HEK293 (cell line): ENCODE measurements around the gene CLDN19.
A peak's percentile ranks its signal among the peaks of the same experiment; 100 is the strongest.

Source experiments
- CTCF ChIA-PET: fragments of 350-600 bp; formaldehyde crosslinking; extraction: SDS; loops from one replicate; lab custom pipeline; 2021; ENCODE audit warnings: antibody characterized with exemption; lab: Yijun Ruan, JAX
- POLR2A ChIA-PET: fragments of 300-600 bp; formaldehyde crosslinking; extraction: SDS; loops from one replicate; lab custom pipeline; 2020; ENCODE audit warnings: antibody characterized with exemption, inconsistent platforms; lab: Yijun Ruan, JAX
- H3K27ac ChIP-seq: fragments of 200-500 bp; sonication (Bioruptor generic); 2 replicates; pipeline ENCODE4 v1.5.1; 2014; ENCODE audit warnings: low read depth, low read length, control low read depth, inconsistent platforms; ENCODE audit errors: extremely low read depth
- H3K36me3 ChIP-seq, 2 experiments: fragments of 200-500 bp in 1 of 2; sonication (Bioruptor generic) in 1 of 2; 1 replicate in 1 of 2; 2 replicates in 1 of 2; pipeline ENCODE4 v1.5.1; 2014 to 2017; ENCODE audit warnings: inconsistent platforms in 2 of 2, low read length in 2 of 2; ENCODE audit not compliant: control insufficient read depth in 2 of 2, insufficient read depth in 1 of 2
- H3K4me1 ChIP-seq: fragments of 200-500 bp; sonication (Bioruptor generic); 2 replicates; pipeline ENCODE4 v1.5.1; 2014; ENCODE audit warnings: mild to moderate bottlenecking, low read length, inconsistent platforms; ENCODE audit not compliant: control insufficient read depth, insufficient read depth
- H3K4me3 ChIP-seq: 2 replicates; pipeline ENCODE4 v1.5.1; 2011; ENCODE audit warnings: low read depth, mild to moderate bottlenecking, control low read depth, low read length, moderate library complexity
- H3K9me3 ChIP-seq: fragments of 200-500 bp; sonication (Bioruptor generic); 2 replicates; pipeline ENCODE4 v1.5.1; 2014; ENCODE audit warnings: low read depth, low read length, inconsistent platforms; ENCODE audit not compliant: control insufficient read depth, insufficient read depth
- GLIS2 ChIP-seq: fragments of 450-650 bp; formaldehyde crosslinking; IDR thresholded peaks from 2 replicates; pipeline ENCODE4 v1.5.1; 2016; ENCODE audit warnings: missing biosample characterization, missing genetic modification characterization
- KLF9 ChIP-seq: fragments of 450-650 bp; formaldehyde crosslinking; IDR thresholded peaks from 2 replicates; pipeline ENCODE4 v1.5.1; 2016; ENCODE audit warnings: missing biosample characterization, missing genetic modification characterization, low read depth
- SP3 ChIP-seq: fragments of 450-650 bp; formaldehyde crosslinking; IDR thresholded peaks from 2 replicates; pipeline ENCODE4 v1.5.1; 2016; ENCODE audit warnings: missing biosample characterization, missing genetic modification characterization
- ZNF140 ChIP-seq: fragments of 450-650 bp; formaldehyde crosslinking; IDR thresholded peaks from 2 replicates; pipeline ENCODE4 v1.5.1; 2016; ENCODE audit warnings: missing biosample characterization, missing genetic modification characterization
- ZNF223 ChIP-seq: fragments of 450-650 bp; formaldehyde crosslinking; IDR thresholded peaks from 2 replicates; pipeline ENCODE4 v1.5.1; 2016; ENCODE audit warnings: missing biosample characterization, missing genetic modification characterization
- ZNF274 ChIP-seq, 2 experiments: fragments of 200-500 bp in 1 of 2; fragments of 450-650 bp in 1 of 2; sonication (Bioruptor generic) in 1 of 2; formaldehyde crosslinking in 1 of 2; IDR thresholded peaks; 2 replicates each; pipeline versions ENCODE4 v1.5.1 to v1.6.1; 2014 to 2016; ENCODE audit warnings: borderline replicate concordance in 1 of 2, inconsistent platforms in 1 of 2, low read length in 1 of 2, missing biosample characterization in 1 of 2, missing genetic modification characterization in 1 of 2
- ZNF624 ChIP-seq: fragments of 450-650 bp; formaldehyde crosslinking; IDR thresholded peaks from 2 replicates; pipeline ENCODE4 v1.5.1; 2017; ENCODE audit warnings: missing biosample characterization, missing genetic modification characterization
- ZNF791 ChIP-seq: fragments of 450-650 bp; formaldehyde crosslinking; IDR thresholded peaks from 2 replicates; pipeline ENCODE4 v1.5.1; 2016; ENCODE audit warnings: missing biosample characterization, missing genetic modification characterization
- TF ChIP-seq, protein P1 (sequence below): fragments of 450-650 bp; formaldehyde crosslinking; IDR thresholded peaks from 2 replicates; pipeline ENCODE4 v1.5.1; 2016; ENCODE audit warnings: missing biosample characterization, missing genetic modification characterization
- TF ChIP-seq, protein P2 (sequence below): fragments of 450-650 bp; formaldehyde crosslinking; IDR thresholded peaks from 2 replicates; pipeline ENCODE4 v1.5.1; 2016; ENCODE audit warnings: missing biosample characterization, missing genetic modification characterization
- TF ChIP-seq, protein P3 (sequence below): fragments of 450-650 bp; formaldehyde crosslinking; IDR thresholded peaks from 2 replicates; pipeline ENCODE4 v1.5.1; 2016; ENCODE audit warnings: missing biosample characterization, missing genetic modification characterization
- TF ChIP-seq, protein P4 (sequence below): fragments of 450-650 bp; formaldehyde crosslinking; optimal IDR thresholded peaks from 2 replicates; pipeline ENCODE3; 2016; ENCODE audit warnings: missing biosample characterization, mild to moderate bottlenecking, missing genetic modification characterization
- TF ChIP-seq, protein P5 (sequence below): fragments of 450-650 bp; formaldehyde crosslinking; IDR thresholded peaks from 2 replicates; pipeline ENCODE4 v1.5.1; 2017; ENCODE audit warnings: missing biosample characterization, missing genetic modification characterization
- TF ChIP-seq, protein P6 (sequence below): fragments of 450-650 bp; formaldehyde crosslinking; IDR thresholded peaks from 2 replicates; pipeline ENCODE4 v1.5.1; 2016; ENCODE audit warnings: missing biosample characterization, missing genetic modification characterization
- TF ChIP-seq, protein P7 (sequence below): fragments of 450-650 bp; formaldehyde crosslinking; IDR thresholded peaks from 2 replicates; pipeline ENCODE4 v1.5.1; 2016; ENCODE audit warnings: missing biosample characterization, missing genetic modification characterization

Gene CLDN19

DNA sequence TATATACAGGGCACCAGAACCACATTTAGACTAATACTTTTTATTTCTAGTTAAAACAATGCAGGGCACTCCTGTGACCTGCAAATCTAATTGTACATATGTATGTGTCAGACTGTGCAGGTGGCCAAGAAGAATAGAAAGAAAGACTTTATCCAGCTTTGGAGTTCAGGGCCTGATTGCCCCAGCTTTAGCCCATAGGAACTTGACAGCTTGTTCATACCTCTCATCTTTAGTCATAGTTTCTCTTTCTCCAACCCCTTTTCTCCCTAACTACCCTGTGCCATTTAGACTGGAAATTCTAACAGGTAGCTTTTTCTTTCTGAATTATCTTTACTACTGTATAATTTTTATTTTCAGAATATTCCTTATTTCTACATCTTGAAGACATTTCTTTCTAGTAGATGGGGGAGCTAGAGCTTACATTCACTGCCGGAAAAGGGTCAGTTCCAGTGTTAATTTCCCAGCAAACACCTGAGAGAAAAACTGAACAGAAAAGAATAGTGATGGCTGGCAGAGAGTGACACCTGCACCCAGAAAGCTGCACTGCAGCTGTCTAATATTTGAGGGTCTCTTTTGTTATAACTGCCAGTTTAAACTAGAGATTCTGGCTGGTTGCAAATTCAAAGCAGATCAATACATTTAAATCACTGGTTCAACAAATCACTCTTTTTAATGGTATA lies 49.4 kb downstream of the CLDN19 start:
- peaks cover 3 to 82% of the 10 kb centered on the region in 2 experiments; a peak in 2 of 3 replicates for H3K36me3 ChIP-seq

DNA sequence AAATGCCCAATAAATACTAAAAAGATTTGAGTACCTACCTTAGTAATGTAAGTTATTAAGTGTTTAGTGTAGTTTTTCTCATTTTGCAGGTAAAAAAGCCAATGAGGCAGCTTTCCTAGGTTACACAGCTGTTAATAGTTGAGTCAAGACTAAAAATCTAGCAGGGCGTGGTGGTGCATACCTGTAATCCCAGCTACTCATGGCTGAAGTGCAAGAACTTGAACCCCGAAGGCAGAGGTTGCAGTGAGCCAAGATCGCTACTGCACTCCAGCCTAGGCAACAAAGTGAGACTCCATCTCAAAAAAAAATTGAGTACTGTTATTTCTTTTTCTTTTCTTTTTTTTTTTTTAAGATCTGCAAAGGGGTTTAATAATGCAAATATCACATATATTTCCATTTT lies 50.1 kb downstream of the CLDN19 start:
- ChIA-PET POLR2A (interaction anchor here (1.6 to 2.9 kb wide), 2 partner anchors 8 to 77 kb away, joined by 5 to 19 read pairs; partner anchors contain the start of genes C1orf50, P3H1 and YBX1), CTCF (no interaction called here)
- H3K4me3 ChIP-seq: no peak overlapping the region
- H3K4me1 ChIP-seq: peaks cover 30% of the 10 kb centered on the region
- no peak overlapping the region for H3K27ac ChIP-seq
- peaks cover 3 to 82% of the 10 kb centered on the region in 2 experiments; a peak in 2 of 3 replicates for H3K36me3 ChIP-seq
- TF ChIP-seq, protein P1, sequence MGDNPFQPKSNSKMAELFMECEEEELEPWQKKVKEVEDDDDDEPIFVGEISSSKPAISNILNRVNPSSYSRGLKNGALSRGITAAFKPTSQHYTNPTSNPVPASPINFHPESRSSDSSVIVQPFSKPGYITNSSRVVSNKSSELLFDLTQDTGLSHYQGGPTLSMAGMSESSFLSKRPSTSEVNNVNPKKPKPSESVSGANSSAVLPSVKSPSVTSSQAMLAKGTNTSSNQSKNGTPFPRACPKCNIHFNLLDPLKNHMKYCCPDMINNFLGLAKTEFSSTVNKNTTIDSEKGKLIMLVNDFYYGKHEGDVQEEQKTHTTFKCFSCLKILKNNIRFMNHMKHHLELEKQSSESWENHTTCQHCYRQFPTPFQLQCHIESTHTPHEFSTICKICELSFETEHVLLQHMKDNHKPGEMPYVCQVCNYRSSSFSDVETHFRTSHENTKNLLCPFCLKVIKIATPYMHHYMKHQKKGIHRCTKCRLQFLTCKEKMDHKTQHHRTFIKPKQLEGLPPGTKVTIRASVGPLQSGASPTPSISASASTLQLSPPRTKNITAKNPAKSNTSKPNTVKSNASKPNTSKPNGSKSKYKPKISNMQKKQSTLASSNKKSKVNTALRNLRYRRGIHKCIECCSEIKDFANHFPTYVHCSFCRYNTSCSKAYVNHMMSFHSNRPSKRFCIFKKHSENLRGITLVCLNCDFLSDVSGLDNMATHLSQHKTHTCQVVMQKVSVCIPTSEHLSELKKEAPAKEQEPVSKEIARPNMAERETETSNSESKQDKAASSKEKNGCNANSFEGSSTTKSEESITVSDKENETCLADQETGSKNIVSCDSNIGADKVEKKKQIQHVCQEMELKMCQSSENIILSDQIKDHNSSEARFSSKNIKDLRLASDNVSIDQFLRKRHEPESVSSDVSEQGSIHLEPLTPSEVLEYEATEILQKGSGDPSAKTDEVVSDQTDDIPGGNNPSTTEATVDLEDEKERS (tag by site-specific recombination): no peak
- TF ChIP-seq ZNF624 (tag by site-specific recombination) (no peak), ZNF140 (no peak), GLIS2 (no peak), ZNF274 (IDR thresholded peaks at IDR 0.05; ENCODE audit: low read length) (no peak), ZNF274 (tag by site-specific recombination; IDR thresholded peaks at IDR 0.05; ENCODE audit: borderline replicate concordance) (no peak)
- TF ChIP-seq, protein P2, sequence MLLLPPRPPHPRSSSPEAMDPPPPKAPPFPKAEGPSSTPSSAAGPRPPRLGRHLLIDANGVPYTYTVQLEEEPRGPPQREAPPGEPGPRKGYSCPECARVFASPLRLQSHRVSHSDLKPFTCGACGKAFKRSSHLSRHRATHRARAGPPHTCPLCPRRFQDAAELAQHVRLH: no peak
- TF ChIP-seq, protein P3, sequence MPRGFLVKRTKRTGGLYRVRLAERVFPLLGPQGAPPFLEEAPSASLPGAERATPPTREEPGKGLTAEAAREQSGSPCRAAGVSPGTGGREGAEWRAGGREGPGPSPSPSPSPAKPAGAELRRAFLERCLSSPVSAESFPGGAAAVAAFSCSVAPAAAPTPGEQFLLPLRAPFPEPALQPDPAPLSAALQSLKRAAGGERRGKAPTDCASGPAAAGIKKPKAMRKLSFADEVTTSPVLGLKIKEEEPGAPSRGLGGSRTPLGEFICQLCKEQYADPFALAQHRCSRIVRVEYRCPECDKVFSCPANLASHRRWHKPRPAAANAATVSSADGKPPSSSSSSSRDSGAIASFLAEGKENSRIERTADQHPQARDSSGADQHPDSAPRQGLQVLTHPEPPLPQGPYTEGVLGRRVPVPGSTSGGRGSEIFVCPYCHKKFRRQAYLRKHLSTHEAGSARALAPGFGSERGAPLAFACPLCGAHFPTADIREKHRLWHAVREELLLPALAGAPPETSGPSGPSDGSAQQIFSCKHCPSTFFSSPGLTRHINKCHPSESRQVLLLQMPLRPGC (tag by site-specific recombination): no peak
- TF ChIP-seq, protein P4, sequence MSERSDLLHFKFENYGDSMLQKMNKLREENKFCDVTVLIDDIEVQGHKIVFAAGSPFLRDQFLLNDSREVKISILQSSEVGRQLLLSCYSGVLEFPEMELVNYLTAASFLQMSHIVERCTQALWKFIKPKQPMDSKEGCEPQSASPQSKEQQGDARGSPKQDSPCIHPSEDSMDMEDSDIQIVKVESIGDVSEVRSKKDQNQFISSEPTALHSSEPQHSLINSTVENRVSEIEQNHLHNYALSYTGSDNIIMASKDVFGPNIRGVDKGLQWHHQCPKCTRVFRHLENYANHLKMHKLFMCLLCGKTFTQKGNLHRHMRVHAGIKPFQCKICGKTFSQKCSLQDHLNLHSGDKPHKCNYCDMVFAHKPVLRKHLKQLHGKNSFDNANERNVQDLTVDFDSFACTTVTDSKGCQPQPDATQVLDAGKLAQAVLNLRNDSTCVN (tag by site-specific recombination): no peak
- TF ChIP-seq, protein P5, sequence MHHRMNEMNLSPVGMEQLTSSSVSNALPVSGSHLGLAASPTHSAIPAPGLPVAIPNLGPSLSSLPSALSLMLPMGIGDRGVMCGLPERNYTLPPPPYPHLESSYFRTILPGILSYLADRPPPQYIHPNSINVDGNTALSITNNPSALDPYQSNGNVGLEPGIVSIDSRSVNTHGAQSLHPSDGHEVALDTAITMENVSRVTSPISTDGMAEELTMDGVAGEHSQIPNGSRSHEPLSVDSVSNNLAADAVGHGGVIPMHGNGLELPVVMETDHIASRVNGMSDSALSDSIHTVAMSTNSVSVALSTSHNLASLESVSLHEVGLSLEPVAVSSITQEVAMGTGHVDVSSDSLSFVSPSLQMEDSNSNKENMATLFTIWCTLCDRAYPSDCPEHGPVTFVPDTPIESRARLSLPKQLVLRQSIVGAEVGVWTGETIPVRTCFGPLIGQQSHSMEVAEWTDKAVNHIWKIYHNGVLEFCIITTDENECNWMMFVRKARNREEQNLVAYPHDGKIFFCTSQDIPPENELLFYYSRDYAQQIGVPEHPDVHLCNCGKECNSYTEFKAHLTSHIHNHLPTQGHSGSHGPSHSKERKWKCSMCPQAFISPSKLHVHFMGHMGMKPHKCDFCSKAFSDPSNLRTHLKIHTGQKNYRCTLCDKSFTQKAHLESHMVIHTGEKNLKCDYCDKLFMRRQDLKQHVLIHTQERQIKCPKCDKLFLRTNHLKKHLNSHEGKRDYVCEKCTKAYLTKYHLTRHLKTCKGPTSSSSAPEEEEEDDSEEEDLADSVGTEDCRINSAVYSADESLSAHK (tag by site-specific recombination): no peak
- H3K9me3 ChIP-seq: no peaks in the 10 kb centered on the region

More for the DNA sequence above, 49.4 kb downstream of the CLDN19 start:
- ChIA-PET POLR2A (interaction anchor here (1.6 to 2.9 kb wide), 2 partner anchors 8 to 76 kb away, joined by 5 to 19 read pairs; partner anchors contain the start of genes C1orf50, P3H1 and YBX1), CTCF (interaction anchor here (0.6 to 1.6 kb wide), 5 partner anchors 17 to 543 kb away, joined by 3 to 6 read pairs (median 4); no protein-coding TSS in a partner anchor)
- Histone ChIP-seq H3K4me1 (peaks cover 28% of the 10 kb centered on the region), H3K9me3 (no peaks in the 10 kb centered on the region), H3K4me3 (no peak overlapping the region), H3K27ac (no peak overlapping the region)
- TF ChIP-seq, protein P6, sequence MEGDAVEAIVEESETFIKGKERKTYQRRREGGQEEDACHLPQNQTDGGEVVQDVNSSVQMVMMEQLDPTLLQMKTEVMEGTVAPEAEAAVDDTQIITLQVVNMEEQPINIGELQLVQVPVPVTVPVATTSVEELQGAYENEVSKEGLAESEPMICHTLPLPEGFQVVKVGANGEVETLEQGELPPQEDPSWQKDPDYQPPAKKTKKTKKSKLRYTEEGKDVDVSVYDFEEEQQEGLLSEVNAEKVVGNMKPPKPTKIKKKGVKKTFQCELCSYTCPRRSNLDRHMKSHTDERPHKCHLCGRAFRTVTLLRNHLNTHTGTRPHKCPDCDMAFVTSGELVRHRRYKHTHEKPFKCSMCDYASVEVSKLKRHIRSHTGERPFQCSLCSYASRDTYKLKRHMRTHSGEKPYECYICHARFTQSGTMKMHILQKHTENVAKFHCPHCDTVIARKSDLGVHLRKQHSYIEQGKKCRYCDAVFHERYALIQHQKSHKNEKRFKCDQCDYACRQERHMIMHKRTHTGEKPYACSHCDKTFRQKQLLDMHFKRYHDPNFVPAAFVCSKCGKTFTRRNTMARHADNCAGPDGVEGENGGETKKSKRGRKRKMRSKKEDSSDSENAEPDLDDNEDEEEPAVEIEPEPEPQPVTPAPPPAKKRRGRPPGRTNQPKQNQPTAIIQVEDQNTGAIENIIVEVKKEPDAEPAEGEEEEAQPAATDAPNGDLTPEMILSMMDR: peak; percentile 11; the same call in 1 of the 2 replicates
- TF ChIP-seq KLF9 (tag by site-specific recombination) (no peak), SP3 (tag by site-specific recombination) (no peak), ZNF791 (tag by site-specific recombination) (no peak), ZNF223 (tag by site-specific recombination) (no peak)
- TF ChIP-seq, protein P7, sequence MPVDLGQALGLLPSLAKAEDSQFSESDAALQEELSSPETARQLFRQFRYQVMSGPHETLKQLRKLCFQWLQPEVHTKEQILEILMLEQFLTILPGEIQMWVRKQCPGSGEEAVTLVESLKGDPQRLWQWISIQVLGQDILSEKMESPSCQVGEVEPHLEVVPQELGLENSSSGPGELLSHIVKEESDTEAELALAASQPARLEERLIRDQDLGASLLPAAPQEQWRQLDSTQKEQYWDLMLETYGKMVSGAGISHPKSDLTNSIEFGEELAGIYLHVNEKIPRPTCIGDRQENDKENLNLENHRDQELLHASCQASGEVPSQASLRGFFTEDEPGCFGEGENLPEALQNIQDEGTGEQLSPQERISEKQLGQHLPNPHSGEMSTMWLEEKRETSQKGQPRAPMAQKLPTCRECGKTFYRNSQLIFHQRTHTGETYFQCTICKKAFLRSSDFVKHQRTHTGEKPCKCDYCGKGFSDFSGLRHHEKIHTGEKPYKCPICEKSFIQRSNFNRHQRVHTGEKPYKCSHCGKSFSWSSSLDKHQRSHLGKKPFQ (tag by site-specific recombination): no peak
